Osteoblast (primary cell): ENCODE measurements around the gene HSD11B2. TPM values are rescaled to one million over a fixed set of nuclear protein-coding genes. Genes with fewer than 3 reads are reported as not detected.

Experiments
- DNase-seq: peaks from one replicate; pipeline ENCODE4 v3.0.0; 2011; ENCODE audit warnings: low spot score, mixed read lengths; ENCODE audit not compliant: insufficient read length; ENCODE audit errors: missing footprints
- H2AFZ ChIP-seq: 2 replicates; pipeline ENCODE4 v1.6.0; 2011; ENCODE audit warnings: mild to moderate bottlenecking, low read length
- H3K27ac ChIP-seq: 2 replicates; pipeline ENCODE4 v1.5.1; 2011; ENCODE audit warnings: mild to moderate bottlenecking, low read depth, low read length, moderate library complexity
- H3K27me3 ChIP-seq: 2 replicates; pipeline ENCODE4 v1.6.0; 2012; ENCODE audit warnings: mild to moderate bottlenecking, control low read depth, inconsistent platforms, low read length, moderate library complexity; ENCODE audit not compliant: insufficient read depth
- H3K36me3 ChIP-seq: 2 replicates; pipeline ENCODE4 v1.5.1; 2011; ENCODE audit warnings: mild to moderate bottlenecking, low read length, control low read depth, moderate library complexity; ENCODE audit not compliant: insufficient read depth
- H3K4me1 ChIP-seq: 2 replicates; pipeline ENCODE4 v1.5.1; 2011; ENCODE audit warnings: mild to moderate bottlenecking, low read length, control low read depth, moderate library complexity; ENCODE audit not compliant: insufficient read depth
- H3K4me2 ChIP-seq: 2 replicates; pipeline ENCODE4 v1.6.0; 2011; ENCODE audit warnings: mild to moderate bottlenecking, low read length; ENCODE audit not compliant: insufficient read depth
- H3K4me3 ChIP-seq: fragments of 200-600 bp; sonication (generic); 3 replicates; pipeline ENCODE4 v1.5.1; 2012; ENCODE audit warnings: mild to moderate bottlenecking, low read length, inconsistent platforms; ENCODE audit not compliant: insufficient read depth
- H3K79me2 ChIP-seq: 2 replicates; pipeline ENCODE4 v1.6.0; 2012; ENCODE audit warnings: mild to moderate bottlenecking, low read length, control low read depth, inconsistent platforms; ENCODE audit not compliant: insufficient read depth
- H3K9me3 ChIP-seq: 2 replicates; pipeline ENCODE4 v1.5.1; 2011; ENCODE audit warnings: low read depth, low read length, control low read depth
- H4K20me1 ChIP-seq: 2 replicates; pipeline ENCODE4 v1.6.0; 2012; ENCODE audit warnings: mild to moderate bottlenecking, low read length, control low read depth; ENCODE audit not compliant: insufficient read depth
- total RNA-seq: library from RNA; depleted of rRNA; stranded (reverse); fragments of >200 nt; gene quantifications from 2 replicates; pipeline ENCODE4 v1.2.3, GENCODE V29; 2012
- TF ChIP-seq, protein P1 (sequence below): IDR thresholded peaks from 2 replicates; pipeline ENCODE4 v1.5.1; 2011; ENCODE audit warnings: mild to moderate bottlenecking, low read depth, low read length, moderate library complexity; ENCODE audit errors: extremely low read depth

Gene HSD11B2
- total RNA-seq, 1 donor, result not detected

DNA sequence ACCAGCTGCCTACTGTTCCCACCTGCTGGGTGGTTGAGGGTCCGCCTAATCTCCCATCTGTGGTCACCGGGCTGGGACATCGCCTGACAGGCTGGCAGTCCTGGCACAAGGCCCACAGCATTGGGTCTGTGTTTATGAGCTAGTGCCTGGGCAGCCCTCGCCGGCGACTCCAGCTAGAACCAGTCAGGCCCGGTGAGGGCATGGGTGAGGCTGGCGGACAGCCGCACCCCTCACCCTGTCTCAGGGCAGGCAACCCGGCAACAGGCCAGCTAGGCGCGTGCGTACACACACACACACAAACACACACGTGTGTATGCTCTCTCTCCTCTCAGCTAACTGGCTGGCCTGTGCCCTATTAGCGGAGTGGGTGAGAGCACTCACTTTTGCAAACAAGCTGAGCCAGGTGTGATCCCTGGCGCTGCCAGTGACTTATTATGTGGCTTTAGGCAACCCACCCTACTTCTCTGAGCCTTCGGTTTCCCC is 10.4 kb downstream of the HSD11B2 start:
- Histone ChIP-seq H2AFZ (no peak overlapping the region), H3K4me1 (peaks cover 32% of the 10 kb centered on the region), H4K20me1 (peaks cover 49% of the 10 kb centered on the region), H3K79me2 (peaks cover 36% of the 10 kb centered on the region), H3K36me3 (peaks cover 20% of the 10 kb centered on the region), H3K4me3 (no peak overlapping the region), H3K27ac (no peak overlapping the region), H3K4me2 (no peak overlapping the region), H3K9me3 (no peaks in the 10 kb centered on the region), H3K27me3 (no peaks in the 10 kb centered on the region)
- TF ChIP-seq, protein P1, sequence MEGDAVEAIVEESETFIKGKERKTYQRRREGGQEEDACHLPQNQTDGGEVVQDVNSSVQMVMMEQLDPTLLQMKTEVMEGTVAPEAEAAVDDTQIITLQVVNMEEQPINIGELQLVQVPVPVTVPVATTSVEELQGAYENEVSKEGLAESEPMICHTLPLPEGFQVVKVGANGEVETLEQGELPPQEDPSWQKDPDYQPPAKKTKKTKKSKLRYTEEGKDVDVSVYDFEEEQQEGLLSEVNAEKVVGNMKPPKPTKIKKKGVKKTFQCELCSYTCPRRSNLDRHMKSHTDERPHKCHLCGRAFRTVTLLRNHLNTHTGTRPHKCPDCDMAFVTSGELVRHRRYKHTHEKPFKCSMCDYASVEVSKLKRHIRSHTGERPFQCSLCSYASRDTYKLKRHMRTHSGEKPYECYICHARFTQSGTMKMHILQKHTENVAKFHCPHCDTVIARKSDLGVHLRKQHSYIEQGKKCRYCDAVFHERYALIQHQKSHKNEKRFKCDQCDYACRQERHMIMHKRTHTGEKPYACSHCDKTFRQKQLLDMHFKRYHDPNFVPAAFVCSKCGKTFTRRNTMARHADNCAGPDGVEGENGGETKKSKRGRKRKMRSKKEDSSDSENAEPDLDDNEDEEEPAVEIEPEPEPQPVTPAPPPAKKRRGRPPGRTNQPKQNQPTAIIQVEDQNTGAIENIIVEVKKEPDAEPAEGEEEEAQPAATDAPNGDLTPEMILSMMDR, result no peak
- no peak for DNase-seq

DNA sequence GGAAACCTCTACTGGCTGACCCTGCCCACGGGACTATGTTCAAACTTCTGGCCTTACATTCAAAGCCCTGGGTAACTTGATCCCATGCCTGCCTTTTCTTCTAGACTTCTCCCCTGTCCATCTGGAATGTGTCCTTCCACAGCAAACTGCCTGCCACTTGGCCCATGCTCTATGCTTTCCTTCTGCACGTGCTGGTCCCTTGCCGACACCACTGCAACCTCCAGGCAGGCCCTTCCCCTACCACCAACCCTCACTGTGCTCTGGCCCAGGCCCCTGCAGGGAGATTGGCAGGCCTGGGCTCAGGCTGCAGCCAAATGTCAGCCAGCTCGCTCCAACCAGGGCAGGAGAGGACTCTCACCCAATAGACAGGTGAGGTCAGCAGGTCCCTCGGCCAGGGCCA is 11.0 kb downstream of the HSD11B2 start:
- peak; percentile 30 for DNase-seq
- no peak overlapping the region for H2AFZ ChIP-seq
- peaks cover 38% of the 10 kb centered on the region for H3K4me1 ChIP-seq
- no peak overlapping the region for H3K27ac ChIP-seq
- H3K4me2 ChIP-seq, result no peak overlapping the region
- H3K36me3 ChIP-seq, result peaks cover 20% of the 10 kb centered on the region
- TF ChIP-seq, protein P1, result no peak
- H3K27me3 ChIP-seq, result no peaks in the 10 kb centered on the region
- H3K9me3 ChIP-seq, result no peaks in the 10 kb centered on the region
- no peak overlapping the region for H3K4me3 ChIP-seq
- peaks cover 55% of the 10 kb centered on the region for H4K20me1 ChIP-seq
- peaks cover 42% of the 10 kb centered on the region for H3K79me2 ChIP-seq

DNA sequence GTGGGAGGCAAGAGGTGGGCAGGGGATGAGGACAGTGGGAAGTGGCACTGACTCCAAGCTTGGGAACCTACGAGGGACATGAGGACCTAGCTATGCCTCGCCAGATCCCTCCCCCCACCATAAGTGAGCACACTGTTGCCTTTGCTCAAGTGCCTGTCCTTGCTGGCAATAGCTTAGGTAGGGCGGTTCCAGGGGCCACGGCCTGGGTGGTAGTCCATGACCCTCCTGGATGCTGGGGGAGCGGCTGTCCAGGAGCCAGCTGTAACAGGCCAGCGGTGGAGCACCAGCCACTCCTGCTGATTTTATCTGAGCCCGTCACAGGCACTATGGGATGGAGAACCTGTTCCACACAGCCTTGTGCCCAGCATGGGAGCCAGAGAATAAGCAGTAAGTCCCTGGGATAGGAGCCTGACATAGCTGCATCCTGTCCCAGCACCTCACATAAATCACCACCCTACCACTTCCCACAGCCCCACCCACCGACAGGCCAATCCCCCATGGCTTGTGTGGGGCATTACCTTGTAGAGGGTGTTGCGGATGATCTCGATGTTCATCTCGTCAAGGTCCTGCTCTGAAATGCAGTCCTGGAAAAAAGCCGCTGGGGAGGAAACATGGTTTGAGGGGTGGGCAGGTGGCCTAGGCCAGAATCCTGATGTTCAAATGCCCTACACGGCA is 11.8 kb downstream of the HSD11B2 start:
- DNase-seq, result peak; percentile 80
- Histone ChIP-seq H3K4me1 (peaks cover 39% of the 10 kb centered on the region), H3K27ac (no peak overlapping the region), H3K79me2 (peaks cover 50% of the 10 kb centered on the region), H3K4me3 (no peak overlapping the region), H2AFZ (no peak overlapping the region), H3K36me3 (peaks cover 15% of the 10 kb centered on the region), H3K4me2 (no peak overlapping the region), H3K9me3 (no peaks in the 10 kb centered on the region), H3K27me3 (no peaks in the 10 kb centered on the region), H4K20me1 (peaks cover 63% of the 10 kb centered on the region)
- TF ChIP-seq, protein P1, result no peak

DNA sequence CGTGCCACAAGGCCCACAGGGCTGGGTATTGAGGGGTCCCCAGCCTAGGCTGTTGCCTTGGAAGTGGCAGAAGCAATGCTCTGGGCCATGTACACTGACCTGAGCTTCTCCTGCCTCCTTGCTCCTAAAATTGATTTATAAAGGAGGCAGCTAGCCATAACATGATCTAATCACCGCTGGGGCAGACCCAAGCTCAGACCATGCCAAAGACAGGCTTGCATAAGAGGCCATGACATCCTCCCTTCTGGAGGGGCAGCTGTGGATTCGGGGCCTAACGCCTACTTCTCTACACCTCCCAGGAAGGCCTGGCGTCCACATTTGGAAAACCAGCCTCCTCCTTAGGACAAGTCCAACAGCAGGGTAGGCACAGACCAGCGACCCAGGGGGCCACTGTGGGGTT is 12.3 kb downstream of the HSD11B2 start:
- H3K9me3 ChIP-seq, result no peaks in the 10 kb centered on the region
- DNase-seq, result peak; percentile 94
- H3K36me3 ChIP-seq, result peaks cover 11% of the 10 kb centered on the region
- H3K4me1 ChIP-seq, result peaks cover 39% of the 10 kb centered on the region
- no peak overlapping the region for H3K4me2 ChIP-seq
- no peaks in the 10 kb centered on the region for H3K27me3 ChIP-seq
- no peak overlapping the region for H2AFZ ChIP-seq
- no peak overlapping the region for H3K4me3 ChIP-seq
- H3K27ac ChIP-seq, result no peak overlapping the region
- TF ChIP-seq, protein P1, result no peak
- peaks cover 54% of the 10 kb centered on the region for H3K79me2 ChIP-seq
- peaks cover 68% of the 10 kb centered on the region for H4K20me1 ChIP-seq
